K562 (cell line): ENCODE measurements around the gene ALKBH8.

Experiments
- ADNP ChIP-seq: fragments of 200-800 bp; sonication (Bioruptor generic); IDR thresholded peaks from 2 replicates; pipeline ENCODE4 v1.6.1; 2016; ENCODE audit warnings: missing genetic modification characterization, missing compliant biosample characterization
- EZH2 ChIP-seq: IDR thresholded peaks from 2 replicates; pipeline ENCODE4 v1.6.1; 2012; ENCODE audit warnings: low read depth, mild to moderate bottlenecking, inconsistent platforms, low read length, borderline replicate concordance
- FOSL1 ChIP-seq: fragments of 200-800 bp; sonication (Bioruptor generic); conservative IDR thresholded peaks from 2 replicates; pipeline ENCODE4 v1.6.1; 2016; ENCODE audit warnings: missing genetic modification characterization, missing compliant biosample characterization
- FOXM1 ChIP-seq, 2 experiments: fragments of 450-650 bp in 1 of 2; sonication (generic) in 1 of 2; formaldehyde crosslinking in 1 of 2; IDR thresholded peaks; 2 replicates each; pipeline versions ENCODE4 v1.6.1 to v1.9.0; 2017 to 2022; ENCODE audit warnings: low read depth in 2 of 2, mild to moderate bottlenecking in 2 of 2, missing genetic modification reagents in 1 of 2, moderate library complexity in 1 of 2
- HIVEP1 ChIP-seq: fragments of 250-450 bp; sonication (Bioruptor Pico); IDR thresholded peaks from 2 replicates; pipeline ENCODE4 v1.4.0; 2020; ENCODE audit warnings: mild to moderate bottlenecking
- HLTF ChIP-seq: fragments of 450-650 bp; IDR thresholded peaks from 2 replicates; pipeline ENCODE4 v1.6.1; 2016
- NFXL1 ChIP-seq: fragments of 450-650 bp; formaldehyde crosslinking; IDR thresholded peaks from 2 replicates; pipeline ENCODE4 v1.4.0; 2021; ENCODE audit warnings: mild to moderate bottlenecking
- NR1H2 ChIP-seq: sonication (generic); formaldehyde crosslinking; IDR thresholded peaks from 2 replicates; pipeline ENCODE4 v1.4.0; 2020; ENCODE audit warnings: mild to moderate bottlenecking, missing genetic modification reagents
- RBM15 ChIP-seq: fragments of 200-400 bp; formaldehyde crosslinking; IDR thresholded peaks from 2 replicates; pipeline ENCODE4 v1.6.1; 2018; ENCODE audit warnings: mild to moderate bottlenecking, low read length, moderate library complexity; ENCODE audit not compliant: insufficient read depth
- SMC3 ChIP-seq: conservative IDR thresholded peaks from 2 replicates; pipeline ENCODE4 v1.6.1; 2011; ENCODE audit warnings: low read depth, low read length, improper control_type of control experiment; ENCODE audit not compliant: insufficient read depth
- UBTF ChIP-seq, 2 experiments: IDR thresholded peaks; 2 replicates each; pipeline ENCODE4 v1.6.1; 2012; ENCODE audit warnings: improper control_type of control experiment in 2 of 2, low read depth in 2 of 2, low read length in 2 of 2, borderline replicate concordance in 1 of 2
- USF2 ChIP-seq: sonication (generic); formaldehyde crosslinking; IDR thresholded peaks from 2 replicates; pipeline ENCODE4 v1.5.0; 2020; ENCODE audit warnings: missing genetic modification reagents
- ZNF707 ChIP-seq: fragments of 250-450 bp; sonication (Bioruptor Pico); conservative IDR thresholded peaks from 2 replicates; pipeline ENCODE4 v1.8.0; 2022; ENCODE audit warnings: inconsistent platforms, mild to moderate bottlenecking, moderate library complexity

- TF ChIP-seq USF2 (CRISPR knock-in tag) (no peak), HIVEP1 (CRISPR knock-in tag) (no peak), RBM15 (no peak), ADNP (tag) (no peak), SMC3 (no peak), HLTF (no peak), UBTF (IDR thresholded peaks at IDR 0.05; ENCODE audit: borderline replicate concordance in 1 of 2, low read depth in 2 of 2, low read length in 2 of 2) (no peak), EZH2 (no peak), FOXM1 (IDR thresholded peaks at IDR 0.05; ENCODE audit: low read depth) (no peak), FOXM1 (CRISPR knock-in tag; IDR thresholded peaks at IDR 0.05; ENCODE audit: low read depth) (no peak), NR1H2 (CRISPR knock-in tag) (no peak), ZNF707 (no peak), FOSL1 (no peak), NFXL1 (CRISPR knock-in tag) (no peak)
These were observed 39.3 kb downstream of the ALKBH8 start for GRCh38 chr11:107526197-107526596.
